Osteocyte (in vitro differentiated cells): ENCODE data around the gene PKMYT1. TPM values are rescaled to one million over a fixed set of nuclear protein-coding genes. Genes with fewer than 3 reads are reported as not detected.

ENCODE experiments used
- total RNA-seq: library from RNA; stranded (reverse); gene quantifications from 2 replicates; pipeline ENCODE4 v1.2.1, GENCODE V29; 2021

Gene PKMYT1
- total RNA-seq, 1 donor from 2014 or later, result 10.4 TPM

Other genes starting within 250 kb of the PKMYT1 start
- 536 and 572 TPM in 2 replicates for gene SRRM2, start 227.8 kb downstream of the PKMYT1 start, total RNA-seq
- gene ELOB, start 203.2 kb downstream of the PKMYT1 start, total RNA-seq, result 264 and 287 TPM in 2 replicates
- gene PRSS33, start 192.9 kb downstream of the PKMYT1 start, total RNA-seq, result not detected in 2 replicates
- gene PRSS41, start 182.0 kb downstream of the PKMYT1 start, total RNA-seq, result not detected in 2 replicates
- not detected in 2 replicates for gene PRSS21, start 163.2 kb downstream of the PKMYT1 start, total RNA-seq
- gene ZG16B, start 150.1 kb downstream of the PKMYT1 start, total RNA-seq, result not detected in 2 replicates
- not detected in 2 replicates for gene PRSS22, start 122.3 kb downstream of the PKMYT1 start, total RNA-seq
- 49.6 and 54.0 TPM in 2 replicates for gene FLYWCH2, start 97.2 kb downstream of the PKMYT1 start, total RNA-seq
- gene FLYWCH1, start 68.5 kb downstream of the PKMYT1 start, total RNA-seq, result 38.9 and 46.4 TPM in 2 replicates
- not detected in 2 replicates for gene KREMEN2, start 16.2 kb downstream of the PKMYT1 start, total RNA-seq
- gene PAQR4, start 11.1 kb downstream of the PKMYT1 start, total RNA-seq, result 8.4 and 11.9 TPM in 2 replicates
- gene CLDN9, start 32.5 kb upstream of the PKMYT1 start, total RNA-seq, result not detected in 2 replicates
- gene CLDN6, start 37.7 kb upstream of the PKMYT1 start, total RNA-seq, result 0.32 TPM in 1 of 2 replicates, not detected in the other
- 71.3 and 72.4 TPM in 2 replicates for gene TNFRSF12A, start 39.9 kb upstream of the PKMYT1 start, total RNA-seq
- gene HCFC1R1, start 43.5 kb upstream of the PKMYT1 start, total RNA-seq, result 133 and 139 TPM in 2 replicates
- gene THOC6, start 43.6 kb upstream of the PKMYT1 start, total RNA-seq, result 36.6 and 40.1 TPM in 2 replicates
- gene BICDL2, start 56.5 kb upstream of the PKMYT1 start, total RNA-seq, result not detected in 2 replicates
- 3.0 and 3.6 TPM in 2 replicates for gene MMP25, start 66.1 kb upstream of the PKMYT1 start, total RNA-seq
- gene IL32, start 85.2 kb upstream of the PKMYT1 start, total RNA-seq, result 8.8 and 13.2 TPM in 2 replicates
- not detected in 2 replicates for gene ZSCAN10, start 118.8 kb upstream of the PKMYT1 start, total RNA-seq
- 14.8 and 15.9 TPM in 2 replicates for gene ZNF205, start 132.1 kb upstream of the PKMYT1 start, total RNA-seq
- 13.4 and 14.3 TPM in 2 replicates for gene ZNF213, start 154.6 kb upstream of the PKMYT1 start, total RNA-seq
- not detected in 2 replicates for gene OR1F1, start 207.8 kb upstream of the PKMYT1 start, total RNA-seq